Lower lobe of right lung (tissue), 2 donors: Measurements from ENCODE around the gene TMEM242. TPM values are rescaled to one million over a fixed set of nuclear protein-coding genes. Genes with fewer than 3 reads are reported as not detected.

ENCODE experiments used
- ATAC-seq, 2 donors: fragments of 200-7000 bp; cut with Tn5 transposase; one replicate each; pipeline ENCODE4 v1.9.1; 2020 to 2022; ENCODE audit warnings: mild to moderate bottlenecking in 2 of 2, moderate library complexity in 2 of 2
- DNase-seq: peaks from one replicate; pipeline ENCODE4 v3.0.0-alpha.2; 2020
- H3K27ac ChIP-seq: fragments of 200-600 bp; one replicate; pipeline ENCODE4 v1.8.0; 2022
- H3K27me3 ChIP-seq: fragments of 200-600 bp; one replicate; pipeline ENCODE4 v1.8.0; 2022; ENCODE audit warnings: low read depth
- H3K36me3 ChIP-seq: fragments of 200-600 bp; one replicate; pipeline ENCODE4 v1.8.0; 2022; ENCODE audit warnings: mild to moderate bottlenecking
- H3K4me1 ChIP-seq: fragments of 200-600 bp; one replicate; pipeline ENCODE4 v1.8.0; 2022
- H3K4me3 ChIP-seq: fragments of 200-600 bp; one replicate; pipeline ENCODE4 v1.8.0; 2022; ENCODE audit warnings: mild to moderate bottlenecking
- H3K9me3 ChIP-seq: fragments of 200-600 bp; one replicate; pipeline ENCODE4 v1.8.0; 2022
- CTCF ChIP-seq: fragments of 200-600 bp; IDR thresholded peaks from one replicate; pipeline ENCODE4 v1.8.0; 2022; ENCODE audit warnings: antibody characterized with exemption, mild to moderate bottlenecking
- intact Hi-C: fragments of 100-400 bp; cut with DNase I; formaldehyde crosslinking; loops from one replicate; pipeline ENCODE4 v1.11.0; 2022
- total RNA-seq: library from RNA; stranded (reverse); fragmentation: NEBNext Ultra II Directional; extraction: Animal tissue kit (Norgen Biotek cat#: 25700); gene quantifications from one replicate; pipeline ENCODE4 v1.2.1, GENCODE V29; 2021
- donor health status: DM: no; HTN: yes; CAD: no; lungs with severe emphysema.

The TMEM242 gene
- total RNA-seq, 1 donor from 2014 or later: 10.9 TPM

GRCh38 chr6:157293780-157294179 lies 29.5 kb downstream of the TMEM242 start:
- intact Hi-C loops: no loop called here
- ATAC-seq: no peak
- no peaks in the 10 kb centered on the region for H3K27me3 ChIP-seq

DNA sequence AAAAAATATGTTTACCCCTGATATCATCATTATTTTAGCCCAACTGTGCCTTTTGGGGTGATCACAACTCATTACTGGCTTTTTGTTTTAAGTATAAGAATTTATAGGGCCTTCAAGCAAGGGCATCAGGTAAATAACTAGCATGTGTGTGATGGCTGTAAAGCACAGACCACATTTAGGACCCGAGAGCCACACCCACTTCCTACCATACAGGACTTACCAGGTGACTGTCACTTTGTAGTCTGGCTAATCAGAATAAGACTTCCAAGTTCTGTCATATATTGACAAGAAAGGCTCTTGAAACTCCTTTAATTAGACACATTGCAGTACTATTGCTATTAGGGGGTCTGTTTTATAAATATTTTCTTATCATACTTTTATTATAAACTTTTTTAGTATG lies 31.1 kb downstream of the TMEM242 start:
- intact Hi-C loops: no loop called here
- ATAC-seq: no peak
- TF ChIP-seq CTCF: no peak

More at GRCh38 chr6:157293780-157294179, 29.5 kb downstream of the TMEM242 start:
- Histone ChIP-seq H3K9me3 (no peaks in the 10 kb centered on the region), H3K36me3 (peaks cover 31% of the 10 kb centered on the region), H3K4me1 (no peaks in the 10 kb centered on the region), H3K4me3 (no peak overlapping the region), H3K27ac (no peak overlapping the region)
- TF ChIP-seq CTCF: no peak
- no peak for DNase-seq

GRCh38 chr6:157291356-157291755 lies 32.0 kb downstream of the TMEM242 start:
- ATAC-seq (no peak), DNase-seq (no peak)
- no peaks in the 10 kb centered on the region for H3K27me3 ChIP-seq
- H3K4me3 ChIP-seq: no peak overlapping the region
- intact Hi-C loops: no loop called here
- no peak overlapping the region for H3K27ac ChIP-seq
- H3K9me3 ChIP-seq: no peaks in the 10 kb centered on the region
- no peak for TF ChIP-seq CTCF
- H3K36me3 ChIP-seq: peaks cover 31% of the 10 kb centered on the region
- H3K4me1 ChIP-seq: no peaks in the 10 kb centered on the region

More for the DNA sequence above, 31.1 kb downstream of the TMEM242 start:
- no peaks in the 10 kb centered on the region for H3K27me3 ChIP-seq
- no peak overlapping the region for H3K27ac ChIP-seq
- H3K4me3 ChIP-seq: no peak overlapping the region
- H3K9me3 ChIP-seq: no peaks in the 10 kb centered on the region
- H3K36me3 ChIP-seq: peaks cover 31% of the 10 kb centered on the region
- no peak for DNase-seq
- H3K4me1 ChIP-seq: no peaks in the 10 kb centered on the region

DNA sequence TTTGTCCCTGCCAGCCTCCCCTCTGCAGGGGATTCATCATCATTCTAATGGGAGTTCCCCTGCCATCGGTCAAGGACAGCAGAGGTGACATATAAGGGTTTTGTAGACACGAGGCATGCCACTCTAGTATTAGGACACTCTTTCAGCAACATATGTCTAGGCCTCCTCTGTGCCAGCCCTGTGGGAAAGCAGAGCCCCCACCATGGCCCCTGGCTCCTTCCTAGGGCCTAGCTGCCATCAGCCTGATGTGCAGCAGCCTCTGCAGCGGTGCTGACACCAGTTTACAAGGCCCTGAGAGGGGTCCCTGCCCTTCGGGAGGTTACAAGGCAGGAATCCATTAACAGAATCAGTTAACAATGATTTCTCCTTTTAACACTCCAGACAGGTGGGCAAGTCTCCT lies 32.5 kb downstream of the TMEM242 start:
- intact Hi-C loops: no loop called here
- Histone ChIP-seq H3K36me3 (peaks cover 31% of the 10 kb centered on the region), H3K27me3 (no peaks in the 10 kb centered on the region), H3K4me1 (no peaks in the 10 kb centered on the region), H3K9me3 (no peaks in the 10 kb centered on the region), H3K27ac (no peak overlapping the region), H3K4me3 (no peak overlapping the region)
- no peak for ATAC-seq
- DNase-seq: no peak
- no peak for TF ChIP-seq CTCF

- intact Hi-C loops: no loop called here
- Histone ChIP-seq H3K4me3 (no peak overlapping the region), H3K9me3 (no peaks in the 10 kb centered on the region), H3K4me1 (no peaks in the 10 kb centered on the region), H3K27me3 (no peaks in the 10 kb centered on the region), H3K36me3 (peaks cover 31% of the 10 kb centered on the region), H3K27ac (no peak overlapping the region)
- no peak for TF ChIP-seq CTCF
- DNase-seq (no peak), ATAC-seq (no peak)
These were observed 33.6 kb downstream of the TMEM242 start for GRCh38 chr6:157289764-157290163.

DNA sequence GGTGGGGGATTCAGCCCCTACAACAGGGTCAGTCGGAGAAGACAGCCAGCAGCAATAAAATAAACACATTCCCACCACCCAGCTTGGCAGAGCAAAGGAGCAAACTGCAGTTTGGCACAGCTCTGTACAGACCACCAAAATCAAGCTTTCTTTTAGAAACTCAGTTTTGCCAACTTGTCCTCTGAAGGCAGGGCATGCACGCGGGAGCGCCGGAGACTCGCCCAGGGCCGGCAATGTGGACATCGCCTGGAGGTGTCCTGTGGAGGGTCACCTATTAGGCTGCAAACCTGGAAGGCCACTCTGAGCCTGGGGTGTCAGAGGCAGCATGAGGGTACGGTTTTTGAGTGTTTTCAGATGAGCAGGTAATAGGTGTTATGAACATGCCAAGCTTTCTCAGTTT lies 34.7 kb downstream of the TMEM242 start:
- TF ChIP-seq CTCF: no peak

More for the DNA sequence above, 34.7 kb downstream of the TMEM242 start:
- DNase-seq (no peak), ATAC-seq (no peak)
- Histone ChIP-seq H3K27ac (no peak overlapping the region), H3K4me3 (no peak overlapping the region), H3K27me3 (no peaks in the 10 kb centered on the region), H3K9me3 (no peaks in the 10 kb centered on the region), H3K4me1 (no peaks in the 10 kb centered on the region), H3K36me3 (peaks cover 31% of the 10 kb centered on the region)
- intact Hi-C loops: no loop called here
